DMS 273 (cell line): ENCODE measurements around the gene IQUB.
A peak's percentile ranks its signal among the peaks of the same experiment; 100 is the strongest.
"Not testable (repeated sequence)": the region's sequence is repeated elsewhere in the genome, so short reads cannot be mapped to it uniquely, and the experiment has no call there.

Experiments
- DNase-seq: peaks from one replicate; lab custom pipeline; 2025; ENCODE audit not compliant: unreplicated experiment; lab: John Stamatoyannopoulos, UW

Gene IQUB

DNA sequence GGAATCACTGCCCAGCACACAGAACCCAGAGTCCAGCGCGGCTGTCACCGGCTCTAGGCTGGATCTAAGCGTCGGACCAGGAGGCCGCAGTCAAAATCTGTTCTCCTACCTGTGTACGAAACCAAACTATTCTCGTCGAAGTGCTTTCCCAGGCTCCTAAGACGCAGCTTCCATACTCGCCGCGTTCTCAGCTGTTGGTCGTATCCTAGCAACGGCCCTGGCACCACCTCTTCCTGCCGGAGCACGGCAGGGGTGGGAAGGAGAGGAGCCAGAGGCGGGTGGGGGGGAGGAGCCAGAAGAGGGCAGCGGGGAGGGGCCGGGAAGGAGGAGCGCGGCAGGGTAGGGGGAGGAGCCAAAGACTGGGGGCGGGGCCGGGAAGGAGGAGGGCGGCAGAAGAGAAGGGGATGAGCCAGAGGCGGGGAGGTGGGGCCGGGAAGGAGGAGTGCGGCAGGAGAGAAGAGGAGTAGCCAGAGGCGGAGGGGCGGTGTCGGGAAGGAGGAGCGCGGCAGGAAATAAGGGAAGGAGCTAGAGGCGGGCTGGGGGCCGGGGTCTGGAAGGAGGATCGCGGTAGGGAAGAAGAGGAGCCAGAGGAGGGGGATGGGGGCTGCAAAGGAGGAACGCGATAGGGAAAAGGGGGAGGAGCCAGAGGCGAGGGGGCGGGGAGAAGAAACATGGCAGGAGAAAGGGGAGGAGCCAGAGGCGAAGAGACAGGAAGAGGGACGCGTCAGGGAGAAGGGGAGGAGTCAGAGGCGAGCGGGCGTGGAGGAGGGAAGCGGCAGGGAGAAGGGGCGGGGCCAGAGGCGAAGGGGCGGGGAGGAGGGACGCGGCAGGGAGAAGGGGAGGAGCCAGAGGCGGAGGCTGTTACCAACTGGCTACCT is at the start of gene IQUB:
Gene IQUB, minus strand, starts transcription at position 213 of the 878 bp plus-strand sequence. CDS start 22,255 bp downstream, outside the sequence.
- peak; percentile 99 for DNase-seq

- no peak for DNase-seq
Measured at GRCh38 chr7:123583821-123584220, 49.4 kb upstream of the IQUB start.

DNA sequence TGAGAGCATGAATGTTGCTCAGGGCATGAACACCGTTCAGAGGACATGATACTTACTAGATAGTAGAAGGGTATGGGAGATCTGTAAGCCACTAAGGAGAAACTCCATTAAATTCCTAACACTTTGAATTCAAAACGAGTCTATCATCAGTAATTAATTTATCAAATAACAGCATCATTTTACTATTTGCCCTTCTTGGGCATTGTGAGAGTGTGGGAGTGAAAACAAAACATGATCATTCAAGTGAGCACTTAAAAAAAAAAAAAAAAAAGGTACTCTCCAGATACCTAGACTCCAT is 46.7 kb upstream of the IQUB start:
- DNase-seq: no peak

DNA sequence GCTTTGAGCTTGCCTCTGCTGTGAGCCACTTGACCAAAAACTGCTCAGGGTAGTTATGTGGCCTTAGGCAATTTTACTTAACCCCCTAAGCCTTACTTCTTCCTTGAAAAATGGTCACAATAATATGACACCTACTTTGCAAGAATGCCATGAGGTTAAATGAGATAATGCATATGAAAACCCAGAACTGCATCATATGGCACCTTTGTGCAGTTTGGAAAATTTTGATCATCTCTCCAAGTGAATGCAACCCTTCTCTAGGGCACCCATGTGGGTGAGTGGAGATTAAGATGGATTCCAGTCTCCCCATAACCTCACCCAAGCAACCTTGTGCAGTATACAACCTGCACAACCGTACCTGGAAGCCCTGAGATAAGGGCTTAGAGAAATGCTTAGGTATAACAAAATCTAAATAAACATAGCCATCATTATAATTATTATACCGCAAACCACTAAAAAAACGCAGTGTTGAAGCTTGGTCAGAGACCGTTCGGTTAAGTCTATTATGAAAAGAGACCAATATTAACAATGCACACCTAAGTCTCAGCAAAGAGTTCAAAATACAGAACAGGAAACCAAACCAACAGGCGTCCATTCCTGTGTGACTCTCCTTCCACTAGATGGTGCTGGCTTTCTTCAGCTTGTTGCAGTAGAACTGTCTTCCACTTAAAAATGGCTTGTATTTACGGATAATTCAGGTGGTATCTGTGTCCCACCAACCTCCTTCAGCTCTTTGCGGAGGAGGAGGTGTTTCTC is 46.2 kb upstream of the IQUB start:
- DNase-seq: peak; percentile 62

GRCh38 chr7:123579416-123579815 is 45.0 kb upstream of the IQUB start:
- no peak for DNase-seq

DNA sequence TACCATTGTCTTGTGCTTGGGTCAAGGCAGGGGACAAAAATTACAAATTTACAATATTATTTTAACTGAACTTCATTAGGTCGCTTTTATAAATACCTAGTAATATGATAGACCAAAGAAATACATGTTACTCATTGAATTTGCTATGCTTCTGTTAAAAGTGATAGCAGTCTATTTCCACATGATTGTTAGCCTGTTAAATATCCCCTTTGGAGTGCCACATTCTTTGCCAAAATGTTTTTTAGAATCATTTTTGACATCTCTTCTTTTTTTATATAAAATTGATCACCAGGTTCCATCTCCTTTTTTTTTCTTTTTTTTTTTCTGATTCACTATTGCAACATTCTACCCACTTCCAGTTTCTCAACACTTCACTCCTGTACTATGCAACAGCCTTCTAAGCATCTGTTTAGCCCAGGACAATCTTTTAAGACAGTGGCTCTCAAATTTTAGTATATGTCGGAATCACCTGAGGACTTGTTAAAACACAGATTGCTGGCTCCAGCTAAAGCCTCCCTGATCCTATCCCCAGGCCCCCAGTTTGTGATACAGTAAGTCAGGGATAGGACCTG is 39.6 kb upstream of the IQUB start:
- DNase-seq: no peak

DNA sequence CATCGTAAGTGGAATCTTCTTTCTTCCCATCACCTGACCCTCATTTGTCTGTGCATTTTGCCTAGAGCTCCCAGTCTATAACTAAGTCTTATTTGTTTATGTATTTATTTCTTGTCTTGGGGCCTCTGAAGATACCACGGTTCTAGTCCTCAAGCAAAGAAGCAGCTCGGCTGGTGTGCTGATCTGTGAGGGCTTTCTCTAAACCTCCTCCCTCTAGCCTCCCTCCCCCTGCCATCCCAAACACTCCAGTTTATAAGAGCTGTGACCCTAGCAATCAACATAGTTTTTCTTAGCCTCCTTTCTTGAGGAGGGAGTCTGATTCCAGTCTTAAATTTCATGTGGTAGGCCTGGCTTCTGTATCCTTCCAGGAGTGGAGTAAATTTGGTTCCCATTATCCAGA is 38.9 kb upstream of the IQUB start:
- no peak for DNase-seq

DNA sequence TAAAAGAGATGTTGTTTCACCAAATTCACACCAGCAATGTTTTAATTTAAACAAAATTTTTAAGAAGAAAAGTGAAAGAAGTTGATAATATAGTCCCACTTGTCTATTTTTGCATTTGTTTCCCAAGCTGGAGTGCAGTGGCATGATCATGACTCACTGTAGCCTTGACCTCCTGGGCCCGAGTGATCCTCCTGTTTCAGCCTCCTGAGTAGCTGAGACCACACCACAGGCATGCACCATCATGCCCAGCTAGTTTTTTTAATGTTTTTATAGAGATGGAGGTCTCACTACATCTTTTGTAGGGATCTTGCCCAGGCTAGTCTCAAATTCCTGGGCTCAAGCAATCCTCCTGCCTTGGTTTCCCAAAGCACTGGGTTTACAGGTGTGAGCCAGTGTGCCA is 37.3 kb upstream of the IQUB start:
- DNase-seq: no peak

- no peak for DNase-seq
Measured at GRCh38 chr7:123571187-123571586, 36.8 kb upstream of the IQUB start.

- peak; percentile 56 for DNase-seq
Measured at GRCh38 chr7:123570390-123571182, 36.2 kb upstream of the IQUB start.

DNA sequence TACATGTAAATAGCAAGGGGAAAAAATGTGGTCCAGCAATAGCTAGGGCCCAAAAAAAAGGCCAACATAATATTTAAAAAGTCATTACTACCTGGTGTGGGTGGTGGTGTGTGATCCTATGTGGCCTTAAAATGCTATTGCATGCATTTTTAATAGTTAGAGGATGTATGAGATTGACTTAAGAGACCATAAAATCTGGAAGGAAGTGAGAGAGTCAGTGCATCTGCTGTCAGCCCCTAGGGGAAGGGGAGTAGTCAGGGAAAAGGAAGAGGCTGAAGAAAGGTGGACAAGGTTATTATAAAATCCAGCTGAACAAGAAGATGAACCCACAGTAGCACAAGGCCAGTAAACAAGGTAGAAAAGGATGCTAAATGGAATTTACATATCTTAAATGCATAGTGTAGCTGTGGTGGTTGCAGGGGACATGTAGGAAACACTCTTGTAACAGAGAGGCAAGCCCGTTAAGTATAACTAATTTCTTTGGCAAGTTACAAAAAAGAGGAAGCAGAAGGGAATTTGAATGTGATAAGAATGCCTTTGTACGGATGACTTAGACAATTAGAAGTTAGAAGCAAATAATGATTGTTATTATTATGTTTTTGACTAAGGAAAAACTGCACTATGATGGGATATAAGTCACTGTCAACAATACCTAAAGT is 35.1 kb upstream of the IQUB start:
- no peak for DNase-seq

DNA sequence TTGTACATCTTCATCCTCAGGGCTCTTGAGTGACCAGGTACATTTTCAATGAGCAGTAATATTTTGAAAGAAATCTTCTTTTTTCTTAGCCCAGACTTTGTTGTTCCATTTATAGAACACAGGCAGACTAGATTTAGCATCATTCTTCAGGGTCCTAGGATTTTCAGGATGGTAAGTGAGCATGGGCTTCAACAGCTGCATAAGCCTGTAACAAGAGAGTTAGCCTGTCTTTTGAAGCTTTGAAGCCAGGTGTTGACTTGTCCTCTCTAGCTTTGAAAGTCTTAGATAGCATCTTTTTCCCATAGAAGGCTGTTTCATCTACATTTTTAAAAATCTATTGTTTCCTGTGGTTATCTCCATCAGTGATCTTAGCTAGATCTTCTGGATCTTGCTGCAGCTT is 27.7 kb upstream of the IQUB start:
- no peak for DNase-seq

DNA sequence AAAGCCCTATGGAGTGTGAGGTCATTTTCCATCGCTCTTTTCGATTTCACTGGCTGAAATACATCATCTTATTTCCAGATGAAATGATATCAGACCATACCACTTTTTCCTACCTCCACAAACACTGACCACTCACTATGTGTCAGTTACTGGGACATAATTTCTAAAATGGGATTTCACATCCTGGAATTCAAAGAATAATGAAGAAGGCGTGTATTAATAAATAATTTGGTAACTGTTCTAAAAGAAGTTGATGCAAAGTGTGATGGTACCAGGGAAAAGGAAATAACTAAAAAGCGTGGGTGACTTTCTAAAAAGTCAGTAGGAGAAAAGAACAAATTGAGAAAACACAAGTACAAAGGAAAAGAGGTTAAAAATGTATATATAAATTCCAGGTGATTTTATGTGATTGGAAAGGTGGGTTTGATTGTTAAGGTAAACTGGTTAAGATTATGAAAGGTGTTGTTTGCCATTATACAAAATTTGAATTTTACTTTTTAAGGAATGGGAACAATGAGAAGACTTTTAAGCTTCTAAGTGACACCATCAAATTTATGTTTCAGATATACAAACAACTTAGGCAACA is 24.0 kb upstream of the IQUB start:
- no peak for DNase-seq

DNA sequence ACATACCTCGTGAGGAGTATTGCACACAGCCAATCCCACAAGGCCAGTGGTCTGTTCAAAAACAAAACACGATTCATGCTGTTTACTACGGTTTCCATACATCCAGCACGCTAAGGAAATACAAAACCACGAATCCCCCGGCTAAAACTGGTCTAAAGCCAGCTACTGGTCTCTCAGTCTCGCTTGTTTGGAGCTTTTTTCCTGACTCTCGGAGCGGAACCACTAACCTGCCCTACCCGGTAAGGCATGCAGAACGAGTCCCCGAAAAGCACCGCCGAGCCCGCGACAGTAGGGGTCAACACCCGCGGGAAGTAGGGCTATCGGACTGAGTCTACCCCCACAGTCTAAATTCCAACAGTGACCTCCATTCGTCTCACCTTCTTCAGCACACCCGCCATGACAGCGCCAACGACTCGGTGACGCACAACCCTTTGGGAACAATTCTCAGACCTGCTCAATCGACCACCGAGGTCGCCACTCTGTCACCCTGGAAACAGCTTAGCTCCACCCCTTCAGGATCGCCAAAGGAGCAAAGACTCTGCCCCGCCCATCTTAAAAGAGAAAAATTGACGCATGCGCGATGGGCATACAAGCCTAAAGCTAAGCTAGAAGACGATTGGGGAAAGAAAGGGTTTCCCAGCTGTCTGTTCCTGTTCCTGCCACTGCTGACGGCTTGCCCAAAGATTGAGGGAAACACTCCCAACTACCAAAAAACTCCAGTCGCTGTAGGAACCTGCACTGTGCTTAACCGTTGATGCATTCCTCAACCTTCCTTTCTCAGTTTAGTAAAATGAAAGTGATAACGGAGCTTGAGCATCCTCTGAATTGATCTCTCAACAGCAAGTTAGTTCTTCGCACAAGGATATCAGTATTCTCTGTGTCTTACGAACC is 23.2 kb upstream of the IQUB start, which contains the start of gene NDUFA5:
Gene NDUFA5, minus strand, starts transcription at position 421 of the 891 bp plus-strand sequence. Its CDS starts 23 bp downstream, at position 398.
- DNase-seq: peak; percentile 100

DNA sequence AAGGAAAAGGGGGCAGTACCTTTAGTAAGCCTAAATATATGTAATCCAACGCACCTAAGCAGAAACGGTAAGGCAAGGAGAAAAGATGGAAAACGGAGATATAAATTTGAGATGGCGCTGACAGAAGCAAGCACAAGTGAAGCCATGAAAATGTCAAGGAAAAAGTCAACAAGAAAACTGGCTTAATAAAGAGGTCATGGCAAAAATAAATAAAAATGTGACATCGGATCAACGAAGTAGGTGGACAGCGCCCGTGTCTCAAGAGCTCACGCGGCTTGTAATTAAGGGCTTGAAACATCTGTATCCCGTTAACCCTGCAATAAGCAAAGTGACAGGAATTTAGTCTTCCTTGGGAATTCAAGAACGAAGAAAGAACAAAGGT is 22.6 kb upstream of the IQUB start:
- peak; percentile 56 for DNase-seq

- DNase-seq: no peak
Measured at GRCh38 chr7:123555484-123555883, 21.1 kb upstream of the IQUB start.

DNA sequence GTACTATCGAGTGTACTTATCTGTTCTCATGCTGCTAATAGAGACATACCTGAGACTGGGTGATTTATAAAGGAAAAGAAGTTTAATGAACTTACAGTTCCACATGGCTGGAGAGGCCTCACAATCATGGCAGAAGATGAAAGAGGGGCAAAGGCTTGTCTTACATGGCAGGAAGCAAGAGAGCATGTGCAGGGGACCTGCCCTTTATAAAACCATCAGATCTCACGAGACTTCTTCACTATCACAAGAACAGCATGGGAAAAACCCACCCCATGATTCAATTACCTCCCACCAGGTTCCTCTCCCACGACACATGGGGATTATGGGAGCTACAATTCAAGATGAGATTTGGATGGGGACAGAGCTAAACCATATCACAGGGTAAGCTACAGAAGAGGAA is 18.8 kb upstream of the IQUB start:
- no peak for DNase-seq

GRCh38 chr7:123552641-123553040 is 18.2 kb upstream of the IQUB start:
- DNase-seq: no peak

DNA sequence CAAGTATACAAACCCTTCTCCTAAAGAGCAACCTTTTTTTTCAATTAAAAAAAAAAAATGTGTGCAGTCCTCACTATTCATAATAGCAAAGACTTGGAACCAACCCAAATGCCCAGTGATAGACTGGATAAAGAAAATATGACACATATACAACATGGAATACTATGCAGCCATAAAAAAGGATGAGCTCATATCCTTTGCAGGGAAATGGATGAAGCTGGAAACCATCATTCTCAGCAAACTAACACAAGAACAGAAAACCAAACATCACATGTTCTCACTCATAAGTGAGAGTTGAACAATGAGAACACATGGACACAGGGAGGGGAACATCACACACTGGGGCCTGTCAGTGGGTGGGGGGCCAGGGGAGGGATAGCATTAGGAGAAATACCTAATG is 17.7 kb upstream of the IQUB start:
- not testable (repeated sequence) for DNase-seq
